ENCODE results near the gene ARHGEF4. TPM values are rescaled to one million over a fixed set of nuclear protein-coding genes. Genes with fewer than 3 reads are reported as not detected.
A peak's percentile ranks its signal among the peaks of the same experiment; 100 is the strongest.

ARHGEF4 gene
- total RNA-seq, 2 experiments from 2014 or later: 4.2 to 4.3 TPM

- CTCF ChIA-PET: interaction anchor here (0.8 to 2.0 kb wide), 3 partner anchors 13 to 288 kb away, joined by 3 to 5 read pairs (median 3); no protein-coding TSS in a partner anchor
These were observed 248.9 kb downstream of the ARHGEF4 start for GRCh38 chr2:131085646-131086045.

GRCh38 chr2:131092458-131093005 is 255.8 kb downstream of the ARHGEF4 start:
- Mint-ChIP-seq H3K4me3 (peak overlapping the region; percentile 87), H3K27me3 (no peaks in the 10 kb centered on the region), H3K27ac (peak overlapping the region; percentile 80), H3K9me3 (no peaks in the 10 kb centered on the region), H3K4me1 (ENCODE audit: low read depth) (peaks cover 18% of the 10 kb centered on the region), H3K36me3 (ENCODE audit: low read depth) (peaks cover 30% of the 10 kb centered on the region)
- ATAC-seq: no peak
- ChIA-PET CTCF (interaction anchor here (0.9 to 2.5 kb wide), 4 partner anchors 10 to 62 kb away, joined by 3 to 7 read pairs (median 4); no protein-coding TSS in a partner anchor), POLR2A (interaction anchor here (0.6 to 5.2 kb wide), 9 partner anchors 8 to 277 kb away, joined by 3 to 53 read pairs (median 4); partner anchors contain the start of gene PLEKHB2)
- DNase-seq: peak; percentile 46
- TF ChIP-seq, protein P1, sequence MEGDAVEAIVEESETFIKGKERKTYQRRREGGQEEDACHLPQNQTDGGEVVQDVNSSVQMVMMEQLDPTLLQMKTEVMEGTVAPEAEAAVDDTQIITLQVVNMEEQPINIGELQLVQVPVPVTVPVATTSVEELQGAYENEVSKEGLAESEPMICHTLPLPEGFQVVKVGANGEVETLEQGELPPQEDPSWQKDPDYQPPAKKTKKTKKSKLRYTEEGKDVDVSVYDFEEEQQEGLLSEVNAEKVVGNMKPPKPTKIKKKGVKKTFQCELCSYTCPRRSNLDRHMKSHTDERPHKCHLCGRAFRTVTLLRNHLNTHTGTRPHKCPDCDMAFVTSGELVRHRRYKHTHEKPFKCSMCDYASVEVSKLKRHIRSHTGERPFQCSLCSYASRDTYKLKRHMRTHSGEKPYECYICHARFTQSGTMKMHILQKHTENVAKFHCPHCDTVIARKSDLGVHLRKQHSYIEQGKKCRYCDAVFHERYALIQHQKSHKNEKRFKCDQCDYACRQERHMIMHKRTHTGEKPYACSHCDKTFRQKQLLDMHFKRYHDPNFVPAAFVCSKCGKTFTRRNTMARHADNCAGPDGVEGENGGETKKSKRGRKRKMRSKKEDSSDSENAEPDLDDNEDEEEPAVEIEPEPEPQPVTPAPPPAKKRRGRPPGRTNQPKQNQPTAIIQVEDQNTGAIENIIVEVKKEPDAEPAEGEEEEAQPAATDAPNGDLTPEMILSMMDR (IDR thresholded peaks at IDR 0.05): no peak
- intact Hi-C loops (cut with micrococcal nuclease): no loop called here

More at GRCh38 chr2:131085646-131086045, 248.9 kb downstream of the ARHGEF4 start:
- no peaks in the 10 kb centered on the region for H3K27me3 Mint-ChIP-seq
- H3K36me3 Mint-ChIP-seq (ENCODE audit: low read depth): peaks cover 61% of the 10 kb centered on the region
- POLR2A ChIA-PET: interaction anchor here (0.7 to 3.0 kb wide), 2 partner anchors 18 to 45 kb away, joined by 3 to 7 read pairs; no protein-coding TSS in a partner anchor
- no peak overlapping the region for H3K4me3 Mint-ChIP-seq
- no peaks in the 10 kb centered on the region for H3K9me3 Mint-ChIP-seq
- H3K27ac Mint-ChIP-seq: no peak overlapping the region
- peaks cover 41% of the 10 kb centered on the region for H3K4me1 Mint-ChIP-seq (ENCODE audit: low read depth)
- TF ChIP-seq, protein P1 (IDR thresholded peaks at IDR 0.05): no peak
- DNase-seq: no peak
- no peak for ATAC-seq
- intact Hi-C loops (cut with micrococcal nuclease): no loop called here

GRCh38 chr2:131093006-131093695 is 256.4 kb downstream of the ARHGEF4 start, which contains the start of gene FAM168B:
Gene FAM168B (minus strand): TSS chr2:131093460. CDS start chr2:131082646, 10,814 bp downstream.
- ATAC-seq: peak; percentile 84
- CTCF ChIA-PET: interaction anchor here (0.7 to 2.5 kb wide), 6 partner anchors 8 to 61 kb away, joined by 3 to 7 read pairs (median 4); no protein-coding TSS in a partner anchor
- Mint-ChIP-seq H3K27me3 (no peaks in the 10 kb centered on the region), H3K4me3 (peak within 1 kb of the TSS; percentile 87), H3K4me1 (ENCODE audit: low read depth) (peaks cover 16% of the 10 kb centered on the region), H3K27ac (peak within 1 kb of the TSS; percentile 97), H3K36me3 (ENCODE audit: low read depth) (peaks cover 23% of the 10 kb centered on the region), H3K9me3 (no peaks in the 10 kb centered on the region)
- TF ChIP-seq, protein P1 (IDR thresholded peaks at IDR 0.05): no peak
- intact Hi-C loops (cut with micrococcal nuclease): no loop called here
- POLR2A ChIA-PET: interaction anchor here (0.6 to 5.2 kb wide), 8 partner anchors 9 to 52 kb away, joined by 3 to 53 read pairs (median 4); partner anchors contain the start of gene PLEKHB2
- DNase-seq: peak; percentile 87

GRCh38 chr2:131093696-131094462 is 257.2 kb downstream of the ARHGEF4 start:
- Mint-ChIP-seq H3K9me3 (no peaks in the 10 kb centered on the region), H3K4me1 (ENCODE audit: low read depth) (peaks cover 13% of the 10 kb centered on the region), H3K36me3 (ENCODE audit: low read depth) (peaks cover 19% of the 10 kb centered on the region), H3K4me3 (peak overlapping the region; percentile 87), H3K27me3 (no peaks in the 10 kb centered on the region), H3K27ac (peak overlapping the region; percentile 97)
- TF ChIP-seq, protein P1 (IDR thresholded peaks at IDR 0.05): no peak
- intact Hi-C loops (cut with micrococcal nuclease): no loop called here
- POLR2A ChIA-PET: interaction anchor here (1.3 to 5.2 kb wide), 6 partner anchors 9 to 53 kb away, joined by 3 to 53 read pairs (median 9); partner anchors contain the start of gene PLEKHB2
- CTCF ChIA-PET: interaction anchor here (0.7 to 2.5 kb wide), 5 partner anchors 8 to 60 kb away, joined by 3 to 7 read pairs (median 4); no protein-coding TSS in a partner anchor
- DNase-seq (peak; percentile 80), ATAC-seq (peak; percentile 81)

All from activated CD8-positive, alpha-beta T cell treated with anti-CD3 and anti-CD28 coated beads for 36 hours (primary cell).